Testis (tissue), 3 donors: Measurements from ENCODE around the gene ZNF516. TPM values are rescaled to one million over a fixed set of nuclear protein-coding genes. Genes with fewer than 3 reads are reported as not detected.

ENCODE experiments used
- DNase-seq: peaks from one replicate; pipeline ENCODE4 v3.0.0-alpha.2; 2019
- H3K27ac ChIP-seq, 2 donors: fragments of 200-600 bp; sonication (generic); one replicate each; pipeline ENCODE4 v1.5.1; 2019
- H3K27me3 ChIP-seq: fragments of 200-600 bp; sonication (generic); one replicate; pipeline ENCODE4 v1.5.1; 2019
- H3K36me3 ChIP-seq: fragments of 200-600 bp; sonication (generic); one replicate; pipeline ENCODE4 v1.5.1; 2017; ENCODE audit warnings: low read depth; ENCODE audit errors: missing control alignments
- H3K4me1 ChIP-seq: fragments of 200-600 bp; sonication (generic); one replicate; pipeline ENCODE4 v1.5.1; 2019
- H3K4me3 ChIP-seq, 2 donors: fragments of 200-600 bp; sonication (generic); one replicate each; pipeline ENCODE4 v1.5.1; 2017 to 2019
- H3K9me3 ChIP-seq: fragments of 200-600 bp; sonication (generic); one replicate; pipeline ENCODE4 v1.5.1; 2017
- CTCF ChIP-seq, 3 experiments: fragments of 450-650 bp in 2 of 3; fragments of 200-600 bp in 1 of 3; sonication (generic) in 1 of 3; IDR thresholded peaks; one replicate each; pipeline ENCODE4 v1.5.1; 2016 to 2019; ENCODE audit warnings: antibody characterized with exemption in 3 of 3, mild to moderate bottlenecking in 2 of 3, moderate library complexity in 1 of 3
- POLR2A ChIP-seq: fragments of 450-650 bp; IDR thresholded peaks from one replicate; pipeline ENCODE4 v1.6.1; 2017; ENCODE audit warnings: antibody characterized with exemption, mild to moderate bottlenecking, moderate library complexity
- WGBS, 2 donors: methylation state at CpG; one replicate each; pipeline ENCODE4 v1.1.5; 2018; 5-methylcytosine and 5-hydroxymethylcytosine counted together
- intact Hi-C: fragments of 100-400 bp; cut with DNase I; formaldehyde crosslinking; loops from one replicate; pipeline ENCODE4 v1.15.1; 2023; ENCODE audit warnings: low total_unique reads
- polyA plus RNA-seq: library from polyadenylated mRNA; stranded (reverse); fragments of 350-450 nt; fragmentation: Illumina TruSeq; extraction: RNeasy Lipid Tissue Mini Kit (QIAGEN cat#74804); gene quantifications from one replicate; pipeline ENCODE4 v1.2.3, GENCODE V29; 2014; ENCODE audit warnings: low read depth, low replicate concordance; ENCODE audit not compliant: insufficient read depth
- total RNA-seq, 2 donors: library from RNA; depleted of rRNA; stranded (reverse); fragments of >200 nt; gene quantifications; one replicate each; pipeline ENCODE4 v1.2.3, GENCODE V29; 2016

ZNF516 gene
- total and polyA plus RNA-seq, 3 donors from 2014 or later, result 79.0 to 212 (median 189) TPM

GRCh38 chr18:76432970-76433767 lies 61.9 kb downstream of the ZNF516 start:
- peaks cover 45% of the 10 kb centered on the region for H3K4me1 ChIP-seq
- H3K9me3 ChIP-seq, result no peaks in the 10 kb centered on the region
- H3K36me3 ChIP-seq, result no peaks in the 10 kb centered on the region
- H3K27me3 ChIP-seq, result no peaks in the 10 kb centered on the region
- intact Hi-C loops, result no loop called here
- TF ChIP-seq CTCF (IDR thresholded peaks at IDR 0.05), result no peak
- TF ChIP-seq POLR2A, result no peak
- 90 to 93% methylated on average over 25 of the region's 25 CpGs for WGBS, 2 donors
- H3K27ac ChIP-seq, result no peak overlapping the region
- H3K4me3 ChIP-seq, result no peak overlapping the region
- no peak for DNase-seq

DNA sequence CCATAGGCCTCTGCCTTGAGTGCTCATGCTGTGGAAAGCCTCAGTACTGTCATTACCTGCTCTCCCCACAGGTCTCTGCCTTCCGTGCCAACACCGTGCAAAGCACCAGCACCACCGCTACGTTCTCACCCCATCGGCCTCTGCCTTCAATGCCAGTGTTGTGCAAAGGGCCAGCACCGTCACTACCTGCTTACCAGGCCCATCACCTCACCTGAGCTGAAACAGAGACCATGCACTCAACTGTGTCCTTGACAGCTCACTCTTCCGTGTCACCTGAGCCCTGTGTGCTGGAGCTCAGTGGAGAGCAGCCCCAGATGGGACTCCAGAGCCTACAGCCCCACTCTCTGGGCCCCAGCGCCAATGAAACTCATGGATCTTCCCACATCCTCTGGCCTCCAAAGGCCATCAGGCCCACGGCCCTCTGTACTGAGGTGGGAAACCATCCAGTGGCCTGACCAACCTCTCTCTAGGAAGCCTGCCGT lies 62.7 kb downstream of the ZNF516 start:
- peaks cover 41% of the 10 kb centered on the region for H3K4me1 ChIP-seq
- H3K36me3 ChIP-seq, result no peaks in the 10 kb centered on the region
- WGBS, 2 donors, result 83 to 90% methylated on average over 7 to 10 of the region's 10 CpGs
- DNase-seq, result no peak
- no peaks in the 10 kb centered on the region for H3K27me3 ChIP-seq
- no peak overlapping the region for H3K27ac ChIP-seq
- TF ChIP-seq CTCF (IDR thresholded peaks at IDR 0.05) (no peak), POLR2A (no peak)
- H3K9me3 ChIP-seq, result no peaks in the 10 kb centered on the region
- intact Hi-C loops, result no loop called here
- no peak overlapping the region for H3K4me3 ChIP-seq

- 91 to 92% methylated on average over 25 to 29 of the region's 29 CpGs for WGBS, 2 donors
Observed at GRCh38 chr18:76431437-76432273, 63.4 kb downstream of the ZNF516 start.

DNA sequence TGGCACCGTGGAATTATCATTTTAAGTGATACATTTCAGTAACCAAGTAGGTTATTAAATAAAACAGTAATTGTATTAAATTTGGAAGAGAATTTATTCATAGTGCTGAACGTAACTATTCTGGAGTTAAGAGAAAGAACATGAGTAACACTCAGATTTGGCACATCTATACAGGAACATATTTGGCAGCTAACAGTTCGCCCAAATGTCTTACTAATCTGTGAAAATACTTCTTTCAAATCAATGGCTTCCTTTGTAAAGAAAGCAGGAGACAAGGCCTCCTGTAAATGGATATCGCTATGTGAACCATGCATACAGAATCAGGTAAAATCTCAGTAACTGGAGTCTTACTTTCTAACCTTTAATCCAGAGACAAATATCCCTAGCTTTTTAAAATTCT lies 64.4 kb downstream of the ZNF516 start:
- Histone ChIP-seq H3K36me3 (no peaks in the 10 kb centered on the region), H3K9me3 (no peaks in the 10 kb centered on the region), H3K27ac (peak overlapping the region in 1 of 2 donors; percentile 55), H3K27me3 (no peaks in the 10 kb centered on the region), H3K4me1 (peaks cover 28% of the 10 kb centered on the region), H3K4me3 (no peak overlapping the region)
- TF ChIP-seq CTCF (IDR thresholded peaks at IDR 0.05), result no peak
- TF ChIP-seq POLR2A, result no peak
- intact Hi-C loops, result no loop called here
- WGBS, 2 donors, result 29 to 47% methylated on average over 4 of the region's 4 CpGs
- DNase-seq, result no peak

More at GRCh38 chr18:76431437-76432273, 63.4 kb downstream of the ZNF516 start:
- Histone ChIP-seq H3K36me3 (no peaks in the 10 kb centered on the region), H3K4me3 (no peak overlapping the region), H3K4me1 (peaks cover 38% of the 10 kb centered on the region), H3K9me3 (no peaks in the 10 kb centered on the region), H3K27ac (no peak overlapping the region), H3K27me3 (no peaks in the 10 kb centered on the region)
- no peak for DNase-seq
- TF ChIP-seq CTCF (IDR thresholded peaks at IDR 0.05) (no peak), POLR2A (no peak)
- intact Hi-C loops, result no loop called here
